GM18870 (cell line): ENCODE data around the gene MAGEC2.

ENCODE experiments used
- ATAC-seq: cut with Tn5 transposase; IDR thresholded peaks from one replicate; pipeline ENCODE4 v1.9.1; 2021; ENCODE audit warnings: moderate library complexity; ENCODE audit not compliant: unreplicated experiment

The MAGEC2 gene

GRCh38 chrX:142204522-142205433 is at the start of gene MAGEC2:
Gene MAGEC2, minus strand, starts transcription at chrX:142205290. Its CDS starts 1,303 bp downstream, at chrX:142203987.
- ATAC-seq: no peak

- ATAC-seq: no peak
Measured at GRCh38 chrX:142251680-142252079, 46.6 kb upstream of the MAGEC2 start.

GRCh38 chrX:142251202-142251601 is 46.1 kb upstream of the MAGEC2 start:
- ATAC-seq: no peak

- no peak for ATAC-seq
Measured at GRCh38 chrX:142250502-142250901, 45.4 kb upstream of the MAGEC2 start.

GRCh38 chrX:142249721-142250120 is 44.6 kb upstream of the MAGEC2 start:
- ATAC-seq: no peak

- no peak for ATAC-seq
Measured at GRCh38 chrX:142244568-142244967, 39.5 kb upstream of the MAGEC2 start.

- no peak for ATAC-seq
Measured at GRCh38 chrX:142238536-142238935, 33.4 kb upstream of the MAGEC2 start.

GRCh38 chrX:142233400-142233799 is 28.3 kb upstream of the MAGEC2 start:
- no peak for ATAC-seq

GRCh38 chrX:142214081-142214480 is 9.0 kb upstream of the MAGEC2 start:
- no peak for ATAC-seq

GRCh38 chrX:142201113-142201512 is 4.0 kb downstream of the MAGEC2 start:
- ATAC-seq: no peak

GRCh38 chrX:142186103-142186502 is 19.0 kb downstream of the MAGEC2 start:
- no peak for ATAC-seq

GRCh38 chrX:142184756-142185602 is 20.1 kb downstream of the MAGEC2 start:
- ATAC-seq: no peak

- ATAC-seq: no peak
Measured at GRCh38 chrX:142156567-142156966, 48.5 kb downstream of the MAGEC2 start.
